Breast epithelium (tissue), 3 donors: ENCODE data around the gene POU2F3.

Experiments
- POLR2A ChIP-seq: fragments of 450-650 bp; IDR thresholded peaks from one replicate; pipeline ENCODE4 v1.6.1; 2016; ENCODE audit warnings: antibody characterized with exemption, mild to moderate bottlenecking, moderate library complexity
- TF ChIP-seq, protein P1 (sequence below), 3 donors: fragments of 450-650 bp; IDR thresholded peaks; one replicate each; pipeline ENCODE4 v1.5.1; 2016 to 2017; ENCODE audit warnings: antibody characterized with exemption in 3 of 3, mild to moderate bottlenecking in 3 of 3, moderate library complexity in 3 of 3

DNA sequence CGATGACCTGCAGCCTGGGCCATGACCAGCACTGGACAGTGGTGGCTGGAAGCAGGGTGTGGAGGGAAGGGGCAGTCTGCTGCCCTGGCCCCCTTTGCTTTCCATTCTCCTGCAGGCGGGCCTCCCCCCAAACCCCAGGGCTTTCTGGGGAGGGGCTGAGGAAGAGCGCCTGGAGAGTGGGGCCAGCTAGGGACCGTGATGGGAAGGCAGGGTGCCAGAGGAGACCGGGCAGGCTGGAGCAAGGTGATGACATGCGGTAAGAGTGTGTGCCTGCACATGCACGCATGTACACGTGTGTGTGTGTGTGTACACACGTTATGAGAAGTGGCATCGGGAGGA, 21.3 kb upstream of the POU2F3 start:
- TF ChIP-seq, protein P1, sequence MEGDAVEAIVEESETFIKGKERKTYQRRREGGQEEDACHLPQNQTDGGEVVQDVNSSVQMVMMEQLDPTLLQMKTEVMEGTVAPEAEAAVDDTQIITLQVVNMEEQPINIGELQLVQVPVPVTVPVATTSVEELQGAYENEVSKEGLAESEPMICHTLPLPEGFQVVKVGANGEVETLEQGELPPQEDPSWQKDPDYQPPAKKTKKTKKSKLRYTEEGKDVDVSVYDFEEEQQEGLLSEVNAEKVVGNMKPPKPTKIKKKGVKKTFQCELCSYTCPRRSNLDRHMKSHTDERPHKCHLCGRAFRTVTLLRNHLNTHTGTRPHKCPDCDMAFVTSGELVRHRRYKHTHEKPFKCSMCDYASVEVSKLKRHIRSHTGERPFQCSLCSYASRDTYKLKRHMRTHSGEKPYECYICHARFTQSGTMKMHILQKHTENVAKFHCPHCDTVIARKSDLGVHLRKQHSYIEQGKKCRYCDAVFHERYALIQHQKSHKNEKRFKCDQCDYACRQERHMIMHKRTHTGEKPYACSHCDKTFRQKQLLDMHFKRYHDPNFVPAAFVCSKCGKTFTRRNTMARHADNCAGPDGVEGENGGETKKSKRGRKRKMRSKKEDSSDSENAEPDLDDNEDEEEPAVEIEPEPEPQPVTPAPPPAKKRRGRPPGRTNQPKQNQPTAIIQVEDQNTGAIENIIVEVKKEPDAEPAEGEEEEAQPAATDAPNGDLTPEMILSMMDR (IDR thresholded peaks at IDR 0.05): no peak
- no peak for TF ChIP-seq POLR2A
